Measurements from ENCODE around the gene PDK2. TPM values are rescaled to one million over a fixed set of nuclear protein-coding genes. Genes with fewer than 3 reads are reported as not detected.
"Not testable (repeated sequence)": the region's sequence is repeated elsewhere in the genome, so short reads cannot be mapped to it uniquely, and the experiment has no call there.

The PDK2 gene
- total RNA-seq, 4 donors from 2014 or later: 33.2 to 114 (median 69.6) TPM

GRCh38 chr17:50059256-50059655 is 35.9 kb upstream of the PDK2 start:
- WGBS: 59% methylated on average over 4 of the region's 4 CpGs

DNA sequence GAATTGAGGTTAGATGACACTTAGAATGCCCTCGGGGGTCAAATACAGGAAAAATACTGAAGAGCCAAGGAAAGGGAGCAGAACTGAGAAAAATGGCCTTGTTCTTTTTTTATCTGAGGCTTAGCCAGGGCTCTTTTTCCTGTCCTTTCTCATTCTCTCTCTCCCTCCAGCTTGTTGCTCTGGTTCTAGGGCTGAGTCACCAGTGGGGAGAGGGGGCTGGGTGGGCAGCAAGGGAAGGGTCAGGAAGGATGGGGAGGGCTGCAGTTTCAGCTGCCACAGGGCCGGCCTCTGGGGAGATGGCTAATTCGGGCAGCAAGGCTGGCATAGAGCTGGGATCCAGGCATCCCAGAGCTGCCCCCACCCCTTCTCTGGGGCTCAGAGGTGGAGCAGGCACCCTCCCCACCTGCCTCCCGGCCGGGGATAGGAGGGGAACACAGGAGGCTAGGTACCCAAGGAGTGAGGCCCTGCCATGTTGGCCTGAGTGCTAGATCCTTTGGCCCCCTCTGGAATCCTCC is 35.3 kb upstream of the PDK2 start:
- WGBS: 53% methylated on average over 5 of the region's 5 CpGs
- Histone ChIP-seq H3K4me1 (peaks cover 85% of the 10 kb centered on the region), H3K9me3 (no peaks in the 10 kb centered on the region), H3K36me3 (no peaks in the 10 kb centered on the region), H3K27me3 (no peaks in the 10 kb centered on the region), H3K4me3 (peak overlapping the region; percentile 25), H3K27ac (peak overlapping the region; percentile 68)
- TF ChIP-seq POLR2AphosphoS5 (IDR thresholded peaks at IDR 0.05): no peak
- no peak for TF ChIP-seq EP300 (IDR thresholded peaks at IDR 0.05)
- no peak for TF ChIP-seq CTCF (IDR thresholded peaks at IDR 0.05)
- TF ChIP-seq POLR2A (IDR thresholded peaks at IDR 0.05): no peak
- no peak for DNase-seq (ENCODE audit: low spot score in 2 of 2)

More at GRCh38 chr17:50059256-50059655, 35.9 kb upstream of the PDK2 start:
- Histone ChIP-seq H3K27me3 (no peaks in the 10 kb centered on the region), H3K27ac (peak overlapping the region; percentile 42), H3K4me3 (no peak overlapping the region), H3K36me3 (no peaks in the 10 kb centered on the region), H3K4me1 (peaks cover 85% of the 10 kb centered on the region), H3K9me3 (no peaks in the 10 kb centered on the region)
- no peak for TF ChIP-seq CTCF (IDR thresholded peaks at IDR 0.05)
- TF ChIP-seq POLR2A (IDR thresholded peaks at IDR 0.05): no peak
- TF ChIP-seq EP300 (IDR thresholded peaks at IDR 0.05): no peak
- TF ChIP-seq POLR2AphosphoS5 (IDR thresholded peaks at IDR 0.05): no peak
- DNase-seq (ENCODE audit: low spot score in 2 of 2): peak in 1 of 2 donors; percentile 47

DNA sequence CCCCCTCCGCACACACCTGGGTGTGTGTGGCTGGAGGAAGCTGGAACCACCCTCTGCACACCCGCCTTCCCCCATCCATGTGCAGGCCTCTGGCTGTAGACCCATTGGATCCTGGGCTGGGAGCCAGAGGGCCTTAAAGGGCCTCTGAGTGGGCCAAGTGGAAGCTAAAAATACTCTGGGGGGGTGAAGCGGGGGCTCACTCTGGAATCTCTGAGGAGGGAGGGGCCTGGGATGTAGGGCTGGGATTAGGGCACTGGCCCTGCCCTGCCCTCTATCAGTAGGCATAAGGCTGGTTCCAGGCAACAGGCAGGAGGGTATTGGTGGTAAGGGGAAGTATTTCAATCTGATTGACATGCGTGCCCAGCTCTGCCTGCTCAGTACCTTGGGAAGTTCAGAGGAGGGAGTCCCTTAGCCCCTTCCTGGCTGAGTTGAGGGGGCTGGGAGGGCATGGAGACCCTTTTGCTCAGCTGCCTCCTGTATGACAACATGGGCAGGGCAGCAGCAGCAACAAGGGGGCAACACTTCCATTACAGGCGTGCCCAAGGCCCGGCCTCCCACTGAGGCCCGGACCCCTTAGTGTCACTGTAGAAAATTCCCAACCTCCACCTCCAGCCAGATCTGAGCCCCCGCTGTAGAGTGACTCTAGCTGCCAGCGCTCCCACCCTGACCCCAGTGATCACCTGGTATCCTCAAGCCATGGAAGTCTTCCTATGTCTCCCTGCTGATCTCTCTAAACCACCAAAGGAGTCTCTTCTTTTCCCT is 34.0 kb upstream of the PDK2 start:
- TF ChIP-seq POLR2A (IDR thresholded peaks at IDR 0.05): no peak
- no peak for TF ChIP-seq EP300 (IDR thresholded peaks at IDR 0.05)
- no peak for TF ChIP-seq POLR2AphosphoS5 (IDR thresholded peaks at IDR 0.05)
- TF ChIP-seq CTCF (IDR thresholded peaks at IDR 0.05): no peak

DNA sequence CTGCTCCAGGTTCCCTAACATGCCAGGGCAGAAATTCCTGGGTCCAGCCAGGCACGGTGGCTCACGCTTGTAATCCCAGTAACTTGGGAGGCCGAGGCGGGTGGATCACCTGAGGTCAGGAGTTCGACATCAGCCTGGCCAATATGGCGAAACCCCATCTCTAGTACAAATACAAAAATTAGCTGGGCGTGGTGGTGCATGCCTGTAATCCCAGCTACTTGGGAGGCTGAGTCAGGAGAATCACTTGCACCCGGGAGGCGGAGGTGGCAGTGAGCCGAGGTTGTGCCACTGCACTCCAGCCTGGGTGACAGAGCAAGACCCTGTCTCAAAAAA is 33.5 kb upstream of the PDK2 start:
- not testable (repeated sequence) for DNase-seq (ENCODE audit: low spot score in 2 of 2); H3K27me3 ChIP-seq; H3K9me3 ChIP-seq; H3K36me3 ChIP-seq
- peak overlapping the region; percentile 68 for H3K27ac ChIP-seq
- H3K4me3 ChIP-seq: peak overlapping the region; percentile 25
- H3K4me1 ChIP-seq: peaks cover 89% of the 10 kb centered on the region
- 46% methylated on average over 6 of the region's 10 CpGs for WGBS

More for the DNA sequence above, 34.0 kb upstream of the PDK2 start:
- peaks cover 88% of the 10 kb centered on the region for H3K4me1 ChIP-seq
- no peaks in the 10 kb centered on the region for H3K27me3 ChIP-seq
- peak overlapping the region; percentile 68 for H3K27ac ChIP-seq
- H3K36me3 ChIP-seq: no peaks in the 10 kb centered on the region
- H3K9me3 ChIP-seq: no peaks in the 10 kb centered on the region
- DNase-seq (ENCODE audit: low spot score in 2 of 2): peak in 1 of 2 donors; percentile 53
- H3K4me3 ChIP-seq: peak overlapping the region; percentile 25
- 59% methylated on average over 5 of the region's 9 CpGs for WGBS

- Histone ChIP-seq H3K9me3 (no peaks in the 10 kb centered on the region), H3K4me3 (no peak overlapping the region), H3K27ac (peak overlapping the region; percentile 89), H3K36me3 (no peaks in the 10 kb centered on the region), H3K4me1 (peaks cover 80% of the 10 kb centered on the region), H3K27me3 (no peaks in the 10 kb centered on the region)
- peak in 1 of 2 donors; percentile 84 for DNase-seq (ENCODE audit: low spot score in 2 of 2)
- TF ChIP-seq EP300 (IDR thresholded peaks at IDR 0.05) (no peak), POLR2A (IDR thresholded peaks at IDR 0.05) (no peak), CTCF (IDR thresholded peaks at IDR 0.05) (no peak), POLR2AphosphoS5 (IDR thresholded peaks at IDR 0.05) (peak in 1 of 3 donors; percentile 53)
- 35% methylated on average over 7 of the region's 10 CpGs for WGBS
These were observed 32.6 kb upstream of the PDK2 start for GRCh38 chr17:50062293-50063243.
